B cell (primary cell): ENCODE measurements around the gene CPEB3. TPM values are rescaled to one million over a fixed set of nuclear protein-coding genes. Genes with fewer than 3 reads are reported as not detected.

Experiments
- ATAC-seq: fragments of 200-7000 bp; cut with Tn5 transposase; one replicate; pipeline ENCODE4 v1.10.0; 2021; ENCODE audit warnings: low read depth, mild to moderate bottlenecking, moderate number of reproducible peaks, moderate library complexity
- CTCF ChIA-PET: fragments of 350-600 bp; sonication (Branson Sonifier 250); formaldehyde crosslinking; loops from one replicate; lab custom pipeline; 2021; ENCODE audit warnings: antibody characterized with exemption, inconsistent platforms; lab: Charles Lee
- POLR2A ChIA-PET: fragments of 350-600 bp; sonication (Branson Sonifier 250); formaldehyde crosslinking; loops from one replicate; lab custom pipeline; 2021; ENCODE audit warnings: antibody characterized with exemption; lab: Charles Lee
- DNase-seq: peaks from one replicate; pipeline ENCODE4 v3.0.0; 2013
- H2AFZ ChIP-seq: 2 replicates; pipeline ENCODE4 v1.6.1; 2012; ENCODE audit warnings: mild to moderate bottlenecking, low read depth, low read length; ENCODE audit not compliant: insufficient read depth, poor library complexity, severe bottlenecking
- H3K27ac ChIP-seq, 2 donors: 1 replicate in 1 of 2; 2 replicates in 1 of 2; pipeline ENCODE4 v1.5.1; 2012 to 2013; ENCODE audit warnings: low read length in 2 of 2, mild to moderate bottlenecking in 2 of 2, moderate library complexity in 1 of 2
- H3K27me3 ChIP-seq, 4 experiments: fragments of 200-600 bp in 1 of 4; sonication (generic) in 1 of 4; replicated peaks in 1 of 4; 1 replicate in 2 of 4; 2 replicates in 2 of 4; pipeline versions ENCODE4 v1.6.1 to v1.7.0; 2013 to 2016; ENCODE audit warnings: low read length in 3 of 4, mild to moderate bottlenecking in 2 of 4, mixed read lengths in 1 of 4, moderate library complexity in 1 of 4; ENCODE audit not compliant: insufficient read depth in 4 of 4, control insufficient read depth in 3 of 4; ENCODE audit errors: control extremely low read depth in 1 of 4
- H3K36me3 ChIP-seq, 2 experiments: replicated peaks in 1 of 2; 1 replicate in 1 of 2; 2 replicates in 1 of 2; pipeline versions ENCODE4 v1.6.1 to v1.7.1; 2013; ENCODE audit warnings: low read length in 1 of 2; ENCODE audit not compliant: insufficient read depth in 2 of 2, control insufficient read depth in 1 of 2; ENCODE audit errors: control extremely low read depth in 1 of 2, extremely low read depth in 1 of 2
- H3K4me1 ChIP-seq, 2 donors: fragments of 200-600 bp in 1 of 2; sonication (generic) in 1 of 2; 1 replicate in 1 of 2; 2 replicates in 1 of 2; pipeline versions ENCODE4 v1.5.1 to v1.6.1; 2013 to 2017; ENCODE audit warnings: low read length in 2 of 2; ENCODE audit not compliant: control insufficient read depth in 2 of 2, insufficient read depth in 2 of 2
- H3K4me2 ChIP-seq: replicated peaks from 2 replicates; pipeline ENCODE3; 2012; ENCODE audit warnings: mild to moderate bottlenecking, low read depth, low read length; ENCODE audit not compliant: poor library complexity, severe bottlenecking
- H3K4me3 ChIP-seq, 5 experiments: fragments of 200-600 bp in 1 of 5; sonication (generic) in 1 of 5; 1 replicate in 3 of 5; 2 replicates in 2 of 5; pipeline versions ENCODE4 v1.5.1 to v1.7.0; 2011 to 2016; ENCODE audit warnings: low read length in 4 of 5, mild to moderate bottlenecking in 4 of 5, low read depth in 2 of 5, control low read depth in 1 of 5, moderate library complexity in 1 of 5; ENCODE audit not compliant: insufficient read depth in 1 of 5; ENCODE audit errors: control extremely low read depth in 1 of 5, extremely low read depth in 1 of 5
- H3K79me2 ChIP-seq: fragments of 200-600 bp; sonication (generic); one replicate; pipeline ENCODE4 v1.6.0; 2016; ENCODE audit warnings: low read length; ENCODE audit not compliant: control insufficient read depth, insufficient read depth
- H3K9ac ChIP-seq: fragments of 200-600 bp; sonication (generic); 2 replicates; pipeline ENCODE4 v1.6.1; 2017; ENCODE audit warnings: mild to moderate bottlenecking, low read length, moderate library complexity
- H3K9me3 ChIP-seq, 3 donors: one replicate each; pipeline versions ENCODE4 v1.6.1 to v1.7.1; 2013; ENCODE audit warnings: low read length in 2 of 3; ENCODE audit not compliant: control insufficient read depth in 2 of 3, insufficient read depth in 1 of 3; ENCODE audit errors: control extremely low read depth in 1 of 3
- H4K20me1 ChIP-seq: 2 replicates; pipeline ENCODE4 v1.6.0; 2012; ENCODE audit warnings: mild to moderate bottlenecking, low read length; ENCODE audit not compliant: insufficient read depth, control insufficient read depth, poor library complexity, severe bottlenecking
- H3K27ac Mint-ChIP-seq: one replicate; pipeline ENCODE4 v1.8.0; 2021; ENCODE audit warnings: mixed read lengths
- H3K27me3 Mint-ChIP-seq: one replicate; pipeline ENCODE4 v1.8.0; 2021; ENCODE audit warnings: mixed read lengths
- H3K4me1 Mint-ChIP-seq: one replicate; pipeline ENCODE4 v1.8.0; 2021; ENCODE audit warnings: mixed read lengths
- H3K4me3 Mint-ChIP-seq: one replicate; pipeline ENCODE4 v1.8.0; 2021; ENCODE audit warnings: mixed read lengths
- H3K9me3 Mint-ChIP-seq: one replicate; pipeline ENCODE4 v1.8.0; 2022; ENCODE audit warnings: mixed read lengths; ENCODE audit not compliant: insufficient read depth
- CTCF ChIP-seq: fragments of 200-600 bp; IDR thresholded peaks from one replicate; pipeline ENCODE4 v1.8.0; 2022; ENCODE audit warnings: antibody characterized with exemption, mild to moderate bottlenecking
- EZH2 ChIP-seq: IDR thresholded peaks from 2 replicates; pipeline ENCODE4 v1.6.1; 2012; ENCODE audit warnings: borderline replicate concordance, low read depth, mild to moderate bottlenecking, moderate library complexity, low read length; ENCODE audit not compliant: insufficient read depth, poor library complexity, severe bottlenecking
- WGBS: methylation state at CpG from one replicate; pipeline ENCODE4 v1.1.5; 2013; ENCODE audit warnings: missing lambda C conversion rate; ENCODE audit not compliant: insufficient coverage; 5-methylcytosine and 5-hydroxymethylcytosine counted together
- intact Hi-C: fragments of 100-400 bp; cut with micrococcal nuclease; formaldehyde crosslinking; loops from one replicate; pipeline ENCODE4 v1.10.0; 2022
- polyA plus RNA-seq: library from polyadenylated mRNA; depleted of rRNA; stranded (reverse); fragments of >200 nt; gene quantifications from 2 replicates; pipeline ENCODE4 v1.2.3, GENCODE V29; 2012
- total RNA-seq, 2 donors: library from RNA; stranded (reverse); fragments of 120-200 nt in 1 of 2; gene quantifications; 1 replicate in 1 of 2; 2 replicates in 1 of 2; pipeline versions ENCODE4 v1.2.3 to v1.2.4, GENCODE V29; 2013 to 2022

The CPEB3 gene
- total and polyA plus RNA-seq, 2 donors (not counting 1 experiment from before 2014, with no cell fraction given): 1.6 to 6.7 TPM

- no peaks in the 10 kb centered on the region for H3K9me3 ChIP-seq
- H3K4me2 ChIP-seq: no peak overlapping the region
- H3K36me3 ChIP-seq: peaks cover 3 to 4% of the 10 kb centered on the region in 2 experiments
- intact Hi-C loops: no loop called here
- Mint-ChIP-seq H3K9me3 (no peaks in the 10 kb centered on the region), H3K4me3 (no peak overlapping the region), H3K27ac (no peak overlapping the region), H3K27me3 (no peaks in the 10 kb centered on the region), H3K4me1 (peaks cover 3% of the 10 kb centered on the region)
- CTCF ChIA-PET: no interaction called here
- POLR2A ChIA-PET: no interaction called here
- H3K4me1 ChIP-seq: no peaks in the 10 kb centered on the region
- H3K27me3 ChIP-seq: no peaks in the 10 kb centered on the region
- TF ChIP-seq EZH2 (no peak), CTCF (no peak)
- H3K79me2 ChIP-seq: peaks cover 35% of the 10 kb centered on the region
- H3K4me3 ChIP-seq: no peak overlapping the region
- no peak overlapping the region for H3K27ac ChIP-seq
- no peak overlapping the region for H3K9ac ChIP-seq
- H4K20me1 ChIP-seq: peaks cover 30% of the 10 kb centered on the region
- H2AFZ ChIP-seq: no peak overlapping the region
- no peak for ATAC-seq
- DNase-seq: no peak
Measured at GRCh38 chr10:92328993-92329392, 38.1 kb upstream of the CPEB3 start.

- POLR2A ChIA-PET: no interaction called here
- Histone ChIP-seq H3K27ac (no peak overlapping the region), H3K4me1 (no peaks in the 10 kb centered on the region), H3K9me3 (no peaks in the 10 kb centered on the region), H4K20me1 (peaks cover 25% of the 10 kb centered on the region), H3K79me2 (peaks cover 34% of the 10 kb centered on the region), H3K4me2 (no peak overlapping the region), H3K9ac (no peak overlapping the region), H3K36me3 (peaks cover 4% of the 10 kb centered on the region in 2 experiments), H3K4me3 (no peak overlapping the region), H3K27me3 (no peaks in the 10 kb centered on the region), H2AFZ (no peak overlapping the region)
- DNase-seq (no peak), ATAC-seq (no peak)
- TF ChIP-seq EZH2 (no peak), CTCF (no peak)
- no peak overlapping the region for H3K27ac Mint-ChIP-seq
- WGBS: no CpG with 5 or more reads among the region's 3 CpGs
- no peaks in the 10 kb centered on the region for H3K27me3 Mint-ChIP-seq
- intact Hi-C loops: no loop called here
- H3K4me1 Mint-ChIP-seq: peaks cover 4% of the 10 kb centered on the region
- no peaks in the 10 kb centered on the region for H3K9me3 Mint-ChIP-seq
- CTCF ChIA-PET: interaction anchor here (0.7 kb wide), 1 partner anchor 199 kb away, joined by 3 read pairs; no protein-coding TSS in a partner anchor
- no peak overlapping the region for H3K4me3 Mint-ChIP-seq
Measured at GRCh38 chr10:92327445-92328433, 36.9 kb upstream of the CPEB3 start.
